HL-60 (cell line): ENCODE results near the gene SLC2A13.

Experiments
- DNase-seq, 2 experiments: peaks; one replicate each; pipeline ENCODE4 v3.0.0-alpha.2; 2010 to 2020; ENCODE audit warnings: low read depth in 1 of 2, low spot score in 1 of 2
- H3K27ac ChIP-seq: fragments of 250-450 bp; sonication (Bioruptor Pico); replicated peaks from 2 replicates; pipeline ENCODE4 v1.5.1; 2020; ENCODE audit warnings: mild to moderate bottlenecking, moderate library complexity
- H3K27me3 ChIP-seq: fragments of 250-450 bp; sonication (Bioruptor Pico); 2 replicates; pipeline ENCODE4 v1.5.1; 2021; ENCODE audit warnings: mild to moderate bottlenecking, moderate library complexity; ENCODE audit not compliant: insufficient read depth, poor library complexity, severe bottlenecking
- H3K4me3 ChIP-seq: replicated peaks from 2 replicates; pipeline ENCODE4 v1.5.1; 2011; ENCODE audit warnings: mild to moderate bottlenecking, control low read depth, low read length; ENCODE audit not compliant: insufficient read depth
- CTCF ChIP-seq: IDR thresholded peaks from one replicate; pipeline ENCODE4 v1.5.1; 2011; ENCODE audit warnings: low read length, control low read depth, inconsistent platforms; ENCODE audit not compliant: insufficient read depth
- GABPA ChIP-seq: IDR thresholded peaks from 2 replicates; pipeline ENCODE4 v1.6.1; 2012; ENCODE audit warnings: low read depth
- POLR2AphosphoS5 ChIP-seq: IDR thresholded peaks from 2 replicates; pipeline ENCODE4 v1.6.1; 2012; ENCODE audit warnings: low read depth
- REST ChIP-seq: IDR thresholded peaks from 2 replicates; pipeline ENCODE4 v1.6.1; 2012; ENCODE audit warnings: low read depth; ENCODE audit not compliant: insufficient replicate concordance
- SPI1 ChIP-seq: IDR thresholded peaks from 2 replicates; pipeline ENCODE4 v1.6.1; 2012; ENCODE audit warnings: low read depth, mild to moderate bottlenecking, borderline replicate concordance

The SLC2A13 gene

GRCh38 chr12:40068416-40068815, 37.5 kb downstream of the SLC2A13 start:
- no peak overlapping the region for H3K27ac ChIP-seq
- TF ChIP-seq CTCF (no peak), POLR2AphosphoS5 (no peak), REST (no peak), SPI1 (no peak), GABPA (no peak)
- no peaks in the 10 kb centered on the region for H3K27me3 ChIP-seq
- DNase-seq, result no peak
- H3K4me3 ChIP-seq, result no peak overlapping the region

- no peak for DNase-seq
- H3K4me3 ChIP-seq, result no peak overlapping the region
- H3K27me3 ChIP-seq, result no peaks in the 10 kb centered on the region
- no peak for TF ChIP-seq POLR2AphosphoS5
- no peak for TF ChIP-seq SPI1
- no peak for TF ChIP-seq REST
- TF ChIP-seq GABPA, result no peak
- TF ChIP-seq CTCF, result no peak
- no peak overlapping the region for H3K27ac ChIP-seq
Observed at GRCh38 chr12:40065636-40066035, 40.2 kb downstream of the SLC2A13 start.

- no peak overlapping the region for H3K27ac ChIP-seq
- no peaks in the 10 kb centered on the region for H3K27me3 ChIP-seq
- DNase-seq, result no peak
- TF ChIP-seq CTCF (no peak), SPI1 (no peak), GABPA (no peak), REST (no peak), POLR2AphosphoS5 (no peak)
- H3K4me3 ChIP-seq, result no peak overlapping the region
Observed at GRCh38 chr12:40063414-40063813, 42.5 kb downstream of the SLC2A13 start.
